ENCODE results near the gene GRIA2. TPM values are rescaled to one million over a fixed set of nuclear protein-coding genes. Genes with fewer than 3 reads are reported as not detected.
"Not testable (repeated sequence)": the region's sequence is repeated elsewhere in the genome, so short reads cannot be mapped to it uniquely, and the experiment has no call there.

GRIA2 gene
- under 1 TPM; 0.08 to 0.12 TPM for total RNA-seq
- long read RNA-seq, result 0 reads

DNA sequence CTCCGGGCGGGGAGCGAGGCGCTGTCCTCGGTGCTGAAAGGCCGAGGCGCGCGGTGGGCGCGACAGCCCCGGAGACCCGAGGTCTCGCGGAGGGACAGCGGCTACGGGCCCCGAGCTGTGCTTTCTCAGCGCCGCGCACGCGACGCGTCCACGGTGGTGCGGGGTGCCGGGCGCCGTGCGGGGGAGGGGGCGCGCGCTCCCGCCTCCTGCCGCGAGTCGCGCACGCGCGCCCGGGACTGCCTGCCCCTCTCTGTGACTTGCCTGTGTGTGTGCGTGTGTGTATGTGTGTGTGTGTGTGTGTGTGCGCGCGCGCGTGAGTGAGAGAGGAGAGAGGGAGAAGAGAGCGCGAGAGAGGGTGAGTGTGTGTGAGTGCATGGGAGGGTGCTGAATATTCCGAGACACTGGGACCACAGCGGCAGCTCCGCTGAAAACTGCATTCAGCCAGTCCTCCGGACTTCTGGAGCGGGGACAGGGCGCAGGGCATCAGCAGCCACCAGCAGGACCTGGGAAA lies at the start of gene GRIA2:
Gene GRIA2 (plus strand): TSS at position 358 of the 511 bp plus-strand sequence. CDS start 315 bp downstream, outside the sequence.
- intact Hi-C loops (cut with DNase I, micrococcal nuclease), result loop anchor here in 1 of 2 donors (10.0 kb wide), 1 partner anchor 754 kb away; no protein-coding TSS in a partner anchor

DNA sequence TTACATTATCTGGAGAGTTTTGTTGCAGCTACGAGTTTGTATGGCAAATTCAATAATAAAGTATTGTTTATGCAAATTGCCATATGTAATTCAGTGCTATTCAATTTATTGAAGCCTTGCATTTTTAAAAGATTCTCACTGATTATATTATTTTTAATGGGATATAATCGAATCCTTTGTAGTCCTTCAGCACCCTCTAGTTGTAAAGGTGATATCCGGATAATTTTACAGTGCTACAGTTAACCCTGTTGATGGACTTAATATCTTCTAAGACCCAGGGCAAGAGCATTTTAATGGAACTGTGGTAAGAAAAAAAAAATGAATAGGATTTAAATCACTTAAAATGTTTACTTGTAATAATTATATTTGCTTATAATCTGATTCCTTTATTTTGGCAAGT lies 48.5 kb upstream of the GRIA2 start:
- intact Hi-C loops (cut with DNase I, micrococcal nuclease), result no loop called here
- ATAC-seq (no peak), DNase-seq (no peak)

More for the DNA sequence above, at the start of gene GRIA2:
- ATAC-seq (peak; percentile 50), DNase-seq (peak in 1 of 2 donors; percentile 28)

DNA sequence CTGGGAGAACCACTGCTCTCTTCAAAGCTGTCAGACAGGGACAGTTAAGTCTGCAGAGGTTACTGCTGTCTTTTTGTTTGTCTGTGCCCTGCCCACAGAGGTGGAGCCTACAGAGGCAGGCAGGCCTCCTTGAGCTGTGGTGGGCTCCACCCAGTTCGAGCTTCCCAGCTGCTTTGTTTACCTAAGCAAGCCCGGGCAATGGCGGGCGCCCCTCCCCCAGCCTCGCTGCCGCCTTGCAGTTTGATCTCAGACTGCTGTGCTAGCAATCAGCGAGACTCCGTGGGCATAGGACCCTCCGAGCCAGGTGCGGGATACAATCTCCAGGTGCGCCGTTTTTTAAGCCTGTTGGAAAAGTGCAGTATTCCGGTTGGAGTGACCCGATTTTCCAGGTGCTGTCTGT lies 40.3 kb upstream of the GRIA2 start:
- ATAC-seq; intact Hi-C loops (cut with DNase I, micrococcal nuclease); DNase-seq: not testable (repeated sequence)

DNA sequence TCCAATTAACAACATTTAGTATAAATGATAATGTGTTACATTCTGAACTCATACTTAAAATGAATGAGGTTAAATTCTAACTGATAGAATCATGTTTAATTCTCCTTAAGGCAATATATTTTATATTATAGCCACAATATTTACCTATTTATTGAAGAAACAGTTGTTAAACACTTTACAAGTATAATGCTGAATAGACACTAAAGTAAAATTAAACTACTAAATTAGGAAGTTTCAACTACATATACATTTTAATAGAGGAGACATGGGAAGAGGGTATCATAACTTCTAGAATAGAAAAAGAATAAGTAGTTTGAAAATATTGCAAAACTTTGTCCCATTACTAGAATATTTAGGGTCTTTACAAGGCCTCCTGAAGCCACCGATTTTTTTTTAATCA lies 36.2 kb upstream of the GRIA2 start:
- DNase-seq (no peak), ATAC-seq (no peak)
- intact Hi-C loops (cut with DNase I, micrococcal nuclease), result no loop called here

DNA sequence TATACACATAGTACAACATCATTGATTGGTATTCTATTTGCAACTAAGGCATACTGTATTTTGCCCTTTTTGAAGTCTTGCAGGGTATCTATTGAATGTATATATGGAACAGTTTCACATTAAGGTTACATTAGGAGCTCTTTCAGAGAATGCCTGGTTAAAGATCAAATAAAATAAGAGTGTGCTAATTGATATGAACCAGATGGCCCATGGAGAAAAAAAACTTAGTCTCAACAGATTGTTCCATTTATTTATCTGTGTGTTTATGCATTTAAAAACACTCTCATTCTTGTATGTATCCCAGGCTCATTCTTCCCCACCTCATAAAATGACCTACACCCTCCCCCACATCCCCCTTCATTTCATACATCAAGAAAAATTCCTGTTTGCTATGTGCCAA lies 35.2 kb upstream of the GRIA2 start:
- ATAC-seq (no peak), DNase-seq (no peak)
- intact Hi-C loops (cut with DNase I, micrococcal nuclease), result no loop called here

DNA sequence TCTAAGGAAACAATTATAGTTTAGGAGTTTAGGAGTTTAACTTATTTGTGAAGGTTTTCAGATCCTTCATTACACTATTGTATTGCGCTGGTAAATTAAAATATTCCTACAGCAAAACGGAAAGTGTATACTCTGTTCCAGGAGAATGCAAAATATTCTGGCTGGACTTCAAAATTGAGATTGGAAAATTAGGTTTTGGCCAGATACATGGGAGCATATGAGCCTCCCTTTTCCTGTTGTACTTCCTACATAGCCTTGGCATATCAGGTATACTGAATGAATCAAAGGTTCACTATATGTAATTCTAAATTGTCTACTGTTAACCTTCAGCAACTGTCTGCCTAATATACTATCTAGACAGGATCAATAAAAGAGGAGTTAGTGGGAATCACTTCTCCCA lies 25.2 kb upstream of the GRIA2 start:
- no peak for ATAC-seq
- intact Hi-C loops (cut with DNase I, micrococcal nuclease), result no loop called here
- DNase-seq, result no peak

DNA sequence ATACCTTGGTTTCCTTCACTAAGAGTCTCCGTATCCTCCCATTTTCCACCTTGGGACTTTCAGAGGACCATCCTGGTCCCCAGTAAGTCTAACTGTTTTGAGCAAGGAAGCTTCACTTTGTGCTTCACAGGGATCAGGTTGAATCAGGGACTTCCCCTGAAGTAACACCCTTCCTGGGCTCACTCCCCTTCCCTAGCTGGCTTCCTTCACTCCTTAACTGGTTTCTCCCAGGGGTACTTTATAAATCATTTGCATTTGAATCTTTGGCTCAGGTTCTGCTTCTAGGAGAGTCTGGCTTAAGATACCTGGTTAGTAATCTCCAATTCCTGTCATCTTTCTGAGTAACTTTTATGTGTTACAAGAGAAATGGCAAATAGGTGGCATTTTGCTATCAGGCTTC lies 24.5 kb upstream of the GRIA2 start:
- intact Hi-C loops (cut with DNase I, micrococcal nuclease), result no loop called here
- ATAC-seq, result no peak
- DNase-seq, result no peak

DNA sequence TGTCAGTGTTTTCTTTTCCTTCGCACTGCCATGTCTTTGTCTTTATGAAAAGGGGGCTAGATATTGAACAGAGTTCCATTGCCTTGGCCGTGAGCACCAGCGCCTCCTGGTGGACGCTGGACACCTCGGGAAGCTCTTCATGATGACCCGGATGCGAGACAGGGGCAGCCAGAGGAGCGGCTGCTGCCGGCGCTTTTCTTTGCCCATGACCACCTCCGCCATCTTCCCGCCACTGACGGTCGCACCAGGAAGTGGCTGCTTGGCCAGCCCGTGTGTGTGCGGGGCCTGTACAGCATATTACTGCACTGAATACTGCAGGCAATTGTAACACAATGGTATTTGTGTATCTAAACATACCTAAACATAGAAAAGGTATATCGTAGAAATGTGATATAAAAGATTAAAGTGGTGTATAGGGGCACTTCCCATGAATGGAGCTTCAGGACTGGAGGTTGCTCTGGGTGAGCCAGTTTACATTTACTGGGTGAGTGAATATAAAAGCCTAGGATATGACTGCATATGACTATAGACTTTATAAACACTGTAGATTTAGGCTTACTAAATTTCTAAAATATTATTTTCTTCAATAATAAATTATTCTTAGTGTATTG lies 15.8 kb upstream of the GRIA2 start:
- DNase-seq (peak in 1 of 2 donors; percentile 38), ATAC-seq (no peak)
- intact Hi-C loops (cut with DNase I, micrococcal nuclease), result no loop called here

DNA sequence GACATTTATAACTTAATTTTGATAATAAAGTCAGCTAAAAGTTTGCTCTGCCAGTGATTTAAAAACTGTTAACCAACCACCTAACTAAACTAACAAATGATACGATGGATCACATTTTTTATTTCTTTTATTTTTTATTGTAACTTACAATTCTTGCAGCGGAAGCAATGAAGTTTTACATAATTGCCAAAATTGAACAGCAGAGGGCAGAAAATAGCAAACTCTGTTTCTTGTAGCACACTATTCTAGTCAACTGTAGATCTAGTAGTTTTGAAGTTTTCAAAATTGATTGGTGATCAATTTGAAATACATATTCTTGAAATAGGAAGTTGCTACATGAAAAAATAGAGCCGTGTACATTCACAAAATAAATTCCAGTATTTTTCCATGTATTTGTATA lies 2.8 kb upstream of the GRIA2 start:
- intact Hi-C loops (cut with DNase I, micrococcal nuclease), result no loop called here
- no peak for DNase-seq
- ATAC-seq, result no peak

DNA sequence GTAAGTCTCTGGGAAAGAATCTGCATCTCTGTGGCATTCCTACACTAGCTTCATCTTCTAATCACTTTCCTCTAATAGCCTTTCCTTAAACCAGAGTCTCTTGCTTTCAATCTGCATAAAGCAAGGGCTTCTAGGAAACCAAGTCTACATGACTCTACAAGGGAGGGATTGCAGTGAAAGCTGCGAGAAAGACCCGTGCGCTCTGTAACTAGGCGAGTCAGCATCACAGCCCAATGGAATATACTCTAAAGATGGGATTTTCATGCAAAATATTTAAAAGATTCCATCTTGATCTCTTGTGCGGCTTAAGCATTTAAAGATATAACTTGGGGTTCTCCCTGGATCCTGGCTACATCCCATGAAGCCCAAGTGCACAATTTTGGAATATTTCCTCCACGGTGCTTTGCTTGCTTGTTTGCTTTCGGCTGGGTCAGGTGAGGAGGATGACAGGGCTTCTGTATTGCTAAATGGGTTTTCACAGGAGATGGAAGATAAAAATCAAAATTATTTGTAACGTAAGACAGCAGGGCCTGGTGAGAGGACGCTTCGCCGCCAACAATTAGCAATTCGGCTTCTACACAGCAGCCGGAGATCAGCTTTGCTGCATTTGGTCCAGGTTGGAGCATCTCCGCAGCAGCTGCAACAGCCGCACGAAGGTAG lies 687 bp upstream of the GRIA2 start:
- DNase-seq (no peak), ATAC-seq (no peak)
- intact Hi-C loops (cut with DNase I, micrococcal nuclease), result loop anchor here in 1 of 2 donors (10.0 kb wide), 1 partner anchor 755 kb away; no protein-coding TSS in a partner anchor

DNA sequence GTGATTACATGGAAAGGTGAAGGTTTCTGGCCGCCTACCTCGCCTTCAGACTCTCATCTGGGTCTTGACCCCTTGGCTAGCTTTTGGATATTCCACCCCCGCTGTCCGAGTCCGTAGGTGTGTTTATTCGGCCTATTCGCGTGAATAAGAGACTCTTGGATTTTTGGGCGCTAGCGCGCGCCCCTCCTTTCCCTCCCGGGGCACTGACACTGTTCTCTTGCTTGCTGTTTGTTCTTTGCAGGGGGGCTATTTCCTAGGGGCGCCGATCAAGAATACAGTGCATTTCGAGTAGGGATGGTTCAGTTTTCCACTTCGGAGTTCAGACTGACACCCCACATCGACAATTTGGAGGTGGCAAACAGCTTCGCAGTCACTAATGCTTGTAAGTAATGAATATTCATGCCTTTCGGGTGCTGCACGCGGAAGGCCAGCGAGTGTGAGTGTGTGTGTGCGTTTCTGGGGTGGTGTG lies 932 bp downstream of the GRIA2 start:
- ATAC-seq (no peak), DNase-seq (no peak)
- intact Hi-C loops (cut with DNase I, micrococcal nuclease), result loop anchor here in 1 of 2 donors (10.0 kb wide), 1 partner anchor 753 kb away; no protein-coding TSS in a partner anchor

DNA sequence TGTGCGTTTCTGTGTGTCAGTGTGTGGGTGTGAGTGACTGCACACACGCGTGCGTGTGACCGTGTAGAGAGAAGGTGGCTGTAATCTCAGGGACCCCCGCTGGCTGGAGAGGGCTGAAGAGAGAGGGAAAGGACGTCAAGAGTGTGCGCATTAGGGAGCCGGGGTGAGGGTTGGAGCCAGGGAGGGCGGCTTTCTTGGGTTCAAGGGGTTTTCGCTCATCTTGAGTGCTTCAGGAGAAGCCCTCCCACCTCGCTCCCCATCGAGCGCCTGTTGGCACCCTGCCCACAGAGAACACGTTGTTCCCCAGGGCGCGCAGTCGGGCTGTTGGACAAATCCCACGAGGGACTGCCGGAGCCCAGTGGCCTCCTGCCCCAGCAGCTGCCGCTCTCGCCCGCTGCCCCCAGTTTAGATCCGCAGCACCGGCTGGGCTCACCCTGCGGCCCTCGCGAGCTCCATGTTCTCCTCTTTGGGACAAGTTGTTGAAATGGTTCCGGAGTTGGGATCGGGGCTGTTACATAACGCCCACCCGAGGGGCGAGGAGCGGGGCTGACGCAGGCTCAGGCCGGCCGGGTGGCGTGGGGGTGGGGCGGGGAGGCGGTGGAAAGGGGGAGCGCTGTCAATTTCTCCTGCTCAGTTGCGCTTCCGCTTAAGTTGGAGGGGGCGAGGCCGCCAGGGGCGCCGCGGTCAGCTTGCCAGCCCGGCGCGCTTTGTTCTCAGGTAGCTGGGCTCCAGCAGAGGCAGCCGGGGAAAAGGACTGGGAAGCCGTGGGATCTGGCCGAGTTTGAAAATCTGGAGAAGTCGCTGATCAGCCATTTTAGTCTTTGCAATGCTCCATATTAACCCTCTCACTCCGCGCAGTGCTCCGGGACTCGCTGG lies 1.6 kb downstream of the GRIA2 start:
- ATAC-seq, result no peak
- DNase-seq, result no peak

DNA sequence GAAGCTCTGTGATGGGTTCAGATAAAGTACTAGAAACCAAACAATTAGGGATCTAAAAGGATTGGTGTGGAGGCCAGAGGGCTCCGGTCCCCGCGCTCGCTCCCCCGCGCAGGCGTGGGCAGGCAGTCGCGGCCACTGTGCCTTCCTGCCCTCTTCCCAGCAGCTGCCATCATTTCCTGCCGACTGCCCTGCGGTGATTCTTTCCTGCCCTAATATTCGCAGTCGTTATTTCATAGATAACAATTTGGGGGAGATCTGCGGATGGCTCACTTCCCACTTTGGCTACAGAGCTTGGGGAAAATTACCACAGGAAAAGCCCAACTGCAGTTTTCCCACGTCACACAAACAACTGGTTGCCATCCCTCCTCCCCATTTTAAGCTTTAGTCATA lies 2.2 kb downstream of the GRIA2 start:
- ATAC-seq, result no peak
- intact Hi-C loops (cut with DNase I, micrococcal nuclease), result loop anchor here in 1 of 2 donors (10.0 kb wide), 1 partner anchor 752 kb away; no protein-coding TSS in a partner anchor
- DNase-seq, result no peak

More for the DNA sequence above, 1.6 kb downstream of the GRIA2 start:
- intact Hi-C loops (cut with DNase I, micrococcal nuclease), result loop anchor here in 1 of 2 donors (10.0 kb wide), 1 partner anchor 753 kb away; no protein-coding TSS in a partner anchor

DNA sequence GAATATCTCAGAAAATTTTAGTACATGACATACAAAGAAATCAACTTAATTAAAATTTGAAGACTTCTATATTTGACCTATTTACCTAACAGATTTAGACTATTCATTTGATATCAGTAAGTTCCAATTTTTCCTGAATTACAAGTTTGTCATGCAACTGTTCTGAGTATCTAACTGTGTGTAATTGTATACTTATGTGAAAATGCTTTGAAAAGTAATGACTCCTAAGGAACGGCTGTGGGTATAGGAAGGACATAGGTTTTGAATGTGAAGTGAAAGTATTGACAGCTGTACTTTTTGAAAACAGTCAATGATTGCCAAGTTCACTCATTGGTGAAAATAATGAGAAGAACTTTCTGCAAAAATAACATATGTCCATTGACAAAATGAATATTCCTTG lies 2.9 kb downstream of the GRIA2 start:
- DNase-seq, result no peak
- intact Hi-C loops (cut with DNase I, micrococcal nuclease), result loop anchor here in 1 of 2 donors (10.0 kb wide), 1 partner anchor 751 kb away; no protein-coding TSS in a partner anchor
- no peak for ATAC-seq

DNA sequence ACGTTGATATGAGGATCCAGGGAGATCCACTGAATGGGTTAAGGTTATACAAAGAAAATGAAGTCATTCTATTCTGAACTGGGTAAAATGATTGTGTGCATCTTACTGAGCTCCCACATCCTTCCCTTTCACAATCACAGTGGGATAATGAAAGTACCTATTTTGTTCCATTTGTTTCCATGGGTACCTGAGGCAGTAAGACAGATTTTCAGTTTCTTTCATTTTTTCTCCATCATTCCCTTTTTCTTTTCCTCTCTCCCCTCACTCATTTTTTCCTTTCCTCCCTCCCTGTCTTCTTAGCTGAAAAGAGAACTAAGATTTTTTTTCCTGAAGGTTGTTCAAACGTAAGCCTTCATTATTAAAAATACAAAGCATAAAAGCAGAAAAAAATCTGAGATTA lies 4.6 kb downstream of the GRIA2 start:
- DNase-seq (no peak), ATAC-seq (no peak)
- intact Hi-C loops (cut with DNase I, micrococcal nuclease), result loop anchor here in 1 of 2 donors (10.0 kb wide), 1 partner anchor 750 kb away; no protein-coding TSS in a partner anchor

DNA sequence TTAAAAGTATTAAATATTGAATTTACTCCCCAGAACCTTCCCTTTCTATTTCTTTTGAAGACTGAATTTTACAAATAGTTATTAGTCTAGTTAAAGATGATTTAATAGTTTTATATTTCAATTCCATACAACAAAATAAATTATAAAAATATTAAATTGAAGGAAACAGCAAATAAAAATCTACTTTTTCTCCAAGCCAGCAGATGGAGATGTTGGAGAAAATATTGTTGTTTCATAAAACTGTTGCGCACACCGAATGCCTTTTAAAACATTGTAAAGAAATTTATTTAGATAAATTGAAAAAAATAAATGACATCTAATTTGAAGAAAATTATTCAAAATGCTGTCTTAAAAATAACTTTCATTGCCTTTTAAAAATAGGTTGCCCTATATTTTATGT lies 5.5 kb downstream of the GRIA2 start:
- intact Hi-C loops (cut with DNase I, micrococcal nuclease), result loop anchor here in 1 of 2 donors (10.0 kb wide), 1 partner anchor 749 kb away; no protein-coding TSS in a partner anchor
- ATAC-seq (no peak), DNase-seq (no peak)

DNA sequence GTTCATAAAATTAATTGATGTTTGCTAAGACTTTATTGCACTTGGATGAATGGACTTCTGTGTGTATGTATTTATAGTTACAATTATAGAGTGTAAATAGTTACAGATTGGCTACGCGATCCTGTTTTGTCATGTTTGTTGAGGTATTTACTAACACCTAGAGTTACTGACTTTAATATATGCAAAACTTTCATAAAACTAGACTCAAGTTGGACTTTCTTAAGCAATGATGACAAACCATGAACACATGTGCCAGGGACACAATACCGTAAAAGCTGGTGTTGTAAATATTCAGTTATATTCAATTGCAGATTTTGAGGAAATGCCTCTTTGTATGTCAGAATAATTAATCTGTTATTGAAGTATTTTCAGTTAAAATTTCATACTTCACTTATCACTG lies 6.1 kb downstream of the GRIA2 start:
- intact Hi-C loops (cut with DNase I, micrococcal nuclease), result loop anchor here in 1 of 2 donors (10.0 kb wide), 1 partner anchor 748 kb away; no protein-coding TSS in a partner anchor
- ATAC-seq, result no peak
- DNase-seq, result no peak

DNA sequence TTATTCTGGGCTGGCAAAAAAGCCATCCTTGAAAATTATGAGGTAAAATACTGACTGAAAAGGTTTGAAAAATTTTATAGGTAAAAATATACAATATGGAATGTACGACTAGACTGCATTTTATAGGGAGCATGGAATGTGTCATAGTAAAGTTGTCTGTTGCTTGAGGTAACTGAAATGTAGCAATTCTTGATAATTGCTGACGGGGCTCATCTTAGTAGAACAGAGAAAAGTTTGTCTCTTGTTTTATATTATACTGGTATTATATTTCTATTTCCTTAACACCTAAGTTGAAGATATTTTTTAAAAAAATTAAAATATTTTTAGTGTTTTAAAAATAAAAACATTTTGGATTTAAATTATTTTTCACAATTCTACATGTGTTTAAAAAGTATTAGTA lies 11.0 kb downstream of the GRIA2 start:
- DNase-seq, result no peak
- ATAC-seq, result no peak
- intact Hi-C loops (cut with DNase I, micrococcal nuclease), result no loop called here

DNA sequence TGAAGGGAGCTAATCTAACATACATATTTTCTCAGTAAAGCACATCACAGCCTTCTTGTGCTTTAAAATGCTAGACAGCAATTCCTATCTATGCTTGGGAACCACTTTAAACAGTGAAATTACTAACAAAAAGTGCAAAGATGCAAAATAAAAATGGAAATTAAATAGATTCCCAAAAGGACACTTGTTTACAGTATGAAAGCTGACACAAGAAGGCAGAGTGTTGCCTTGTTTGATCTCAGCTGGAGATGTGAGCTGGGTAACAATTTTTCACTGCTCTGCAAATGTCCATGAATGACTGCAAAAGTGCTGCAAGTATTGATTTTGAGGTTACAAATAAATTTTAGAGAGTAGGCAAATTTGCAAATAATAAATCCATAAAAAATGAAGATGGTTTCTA lies 22.3 kb downstream of the GRIA2 start:
- ATAC-seq (no peak), DNase-seq (no peak)
- intact Hi-C loops (cut with DNase I, micrococcal nuclease), result no loop called here

All from left colon (tissue), 2 donors.